Osteocyte (in vitro differentiated cells): ENCODE data around the gene ATP13A1. TPM values are rescaled to one million over a fixed set of nuclear protein-coding genes. Genes with fewer than 3 reads are reported as not detected.
"Not testable (repeated sequence)": the region's sequence is repeated elsewhere in the genome, so short reads cannot be mapped to it uniquely, and the experiment has no call there.

Experiments
- DNase-seq: peaks from one replicate; pipeline ENCODE4 v3.0.0; 2021; ENCODE audit warnings: mixed read lengths; ENCODE audit not compliant: unreplicated experiment; ENCODE audit errors: extremely low spot score
- H3K27ac Mint-ChIP-seq: one replicate; pipeline ENCODE4 v1.8.0; 2021; ENCODE audit warnings: mild to moderate bottlenecking, mixed read lengths; ENCODE audit not compliant: unreplicated experiment
- H3K27me3 Mint-ChIP-seq: one replicate; pipeline ENCODE4 v1.8.0; 2021; ENCODE audit warnings: mixed read lengths; ENCODE audit not compliant: unreplicated experiment
- H3K36me3 Mint-ChIP-seq: one replicate; pipeline ENCODE4 v1.8.0; 2021; ENCODE audit warnings: mixed read lengths; ENCODE audit not compliant: unreplicated experiment
- H3K4me1 Mint-ChIP-seq: one replicate; pipeline ENCODE4 v1.8.0; 2021; ENCODE audit warnings: mixed read lengths; ENCODE audit not compliant: unreplicated experiment
- H3K4me3 Mint-ChIP-seq: one replicate; pipeline ENCODE4 v1.8.0; 2021; ENCODE audit warnings: mild to moderate bottlenecking, moderate library complexity, mixed read lengths; ENCODE audit not compliant: unreplicated experiment
- H3K9me3 Mint-ChIP-seq: one replicate; pipeline ENCODE4 v1.8.0; 2021; ENCODE audit warnings: mixed read lengths; ENCODE audit not compliant: unreplicated experiment
- CTCF ChIP-seq: fragments of 200-600 bp; sonication (generic); IDR thresholded peaks from 2 replicates; pipeline ENCODE4 v1.5.0; 2021; ENCODE audit warnings: antibody characterized with exemption, mild to moderate bottlenecking, moderate library complexity
- total RNA-seq: library from RNA; stranded (reverse); gene quantifications from 2 replicates; pipeline ENCODE4 v1.2.1, GENCODE V29; 2021

Gene ATP13A1
- total RNA-seq, 1 donor from 2014 or later = 67.2 TPM

GRCh38 chr19:19610376-19611202 is 52.9 kb downstream of the ATP13A1 start:
- peaks cover 6% of the 10 kb centered on the region for H3K4me1 Mint-ChIP-seq
- H3K4me3 Mint-ChIP-seq = no peak overlapping the region
- no peaks in the 10 kb centered on the region for H3K36me3 Mint-ChIP-seq
- DNase-seq = no peak
- H3K9me3 Mint-ChIP-seq = no peaks in the 10 kb centered on the region
- no peaks in the 10 kb centered on the region for H3K27me3 Mint-ChIP-seq
- TF ChIP-seq CTCF = no peak
- H3K27ac Mint-ChIP-seq = no peak overlapping the region

- not testable (repeated sequence) for H3K4me1 Mint-ChIP-seq, DNase-seq, H3K9me3 Mint-ChIP-seq, H3K27me3 Mint-ChIP-seq, H3K27ac Mint-ChIP-seq, H3K4me3 Mint-ChIP-seq, H3K36me3 Mint-ChIP-seq
Measured at GRCh38 chr19:19606686-19607085, 56.8 kb downstream of the ATP13A1 start.

GRCh38 chr19:19606021-19606420 is 57.5 kb downstream of the ATP13A1 start:
- Mint-ChIP-seq H3K27me3 (no peaks in the 10 kb centered on the region), H3K36me3 (no peaks in the 10 kb centered on the region), H3K27ac (no peak overlapping the region), H3K9me3 (no peaks in the 10 kb centered on the region), H3K4me3 (no peak overlapping the region), H3K4me1 (no peaks in the 10 kb centered on the region)
- DNase-seq = no peak
- no peak for TF ChIP-seq CTCF

GRCh38 chr19:19602713-19603324 is 60.7 kb downstream of the ATP13A1 start:
- Mint-ChIP-seq H3K4me3 (no peak overlapping the region), H3K36me3 (no peaks in the 10 kb centered on the region), H3K27ac (no peak overlapping the region), H3K27me3 (no peaks in the 10 kb centered on the region), H3K9me3 (no peaks in the 10 kb centered on the region), H3K4me1 (no peaks in the 10 kb centered on the region)
- no peak for TF ChIP-seq CTCF
- DNase-seq = no peak

- H3K4me3 Mint-ChIP-seq = no peak overlapping the region
- no peak for DNase-seq
- no peak overlapping the region for H3K27ac Mint-ChIP-seq
- H3K36me3 Mint-ChIP-seq = no peaks in the 10 kb centered on the region
- no peak for TF ChIP-seq CTCF
- H3K9me3 Mint-ChIP-seq = no peaks in the 10 kb centered on the region
- no peaks in the 10 kb centered on the region for H3K27me3 Mint-ChIP-seq
- H3K4me1 Mint-ChIP-seq = no peaks in the 10 kb centered on the region
Measured at GRCh38 chr19:19602136-19602712, 61.3 kb downstream of the ATP13A1 start.
